Right lobe of liver (tissue), 6 donors: Measurements from ENCODE around the gene CLIP4. TPM values are rescaled to one million over a fixed set of nuclear protein-coding genes. Genes with fewer than 3 reads are reported as not detected.

Experiments used
- ATAC-seq, 4 donors: fragments of 200-7000 bp; cut with Tn5 transposase; one replicate each; pipeline ENCODE4 v1.9.1; 2020; ENCODE audit warnings: mild to moderate bottlenecking in 4 of 4, moderate library complexity in 4 of 4
- DNase-seq, 3 donors: peaks; one replicate each; pipeline ENCODE4 v3.0.0-alpha.2; 2020
- H3K27ac ChIP-seq, 3 donors: fragments of 200-600 bp; one replicate each; pipeline ENCODE4 v1.8.0; 2022
- H3K27me3 ChIP-seq, 2 donors: fragments of 200-600 bp; one replicate each; pipeline ENCODE4 v1.8.0; 2022
- H3K36me3 ChIP-seq, 4 donors: fragments of 200-600 bp; sonication (generic) in 1 of 4; one replicate each; pipeline versions ENCODE4 v1.5.1 to v1.8.0; 2017 to 2022; ENCODE audit warnings: control low read depth in 1 of 4
- H3K4me1 ChIP-seq, 4 donors: fragments of 200-600 bp; sonication (generic) in 1 of 4; one replicate each; pipeline versions ENCODE4 v1.5.1 to v1.8.0; 2017 to 2022; ENCODE audit warnings: control low read depth in 1 of 4
- H3K4me3 ChIP-seq, 3 donors: fragments of 200-600 bp; one replicate each; pipeline ENCODE4 v1.8.0; 2022
- H3K9me3 ChIP-seq, 4 donors: fragments of 200-600 bp; sonication (generic) in 1 of 4; one replicate each; pipeline versions ENCODE4 v1.5.1 to v1.8.0; 2017 to 2022; ENCODE audit warnings: control low read depth in 1 of 4
- POLR2A ChIP-seq: fragments of 450-650 bp; IDR thresholded peaks from one replicate; pipeline ENCODE4 v1.6.1; 2017; ENCODE audit warnings: antibody characterized with exemption, mild to moderate bottlenecking
- WGBS: methylation state at CpG from one replicate; pipeline ENCODE4 v1.1.6; 2018; ENCODE audit warnings: low coverage, low lambda C conversion rate; ENCODE audit not compliant: insufficient coverage; ENCODE audit errors: missing lambda C conversion rate; 5-methylcytosine and 5-hydroxymethylcytosine counted together
- intact Hi-C, 2 donors: fragments of 100-400 bp; cut with DNase I; formaldehyde crosslinking; loops; one replicate each; pipeline versions ENCODE4 v1.11.2 to v1.14.1; 2022
- total RNA-seq, 6 experiments: library from RNA; depleted of rRNA in 2 of 6; stranded (reverse); fragments of >200 nt in 2 of 6; fragmentation: NEBNext Ultra II Directional in 3 of 6; extraction: Animal tissue kit (Norgen Biotek cat#: 25700) in 3 of 6; gene quantifications; one replicate each; pipeline versions ENCODE4 v1.1.0 to v1.2.4, GENCODE V29; 2016 to 2023
- TF ChIP-seq, protein P1 (sequence below), 4 donors: fragments of 200-600 bp in 3 of 4; fragments of 450-650 bp in 1 of 4; IDR thresholded peaks; one replicate each; pipeline versions ENCODE4 v1.5.1 to v1.8.0; 2016 to 2022; ENCODE audit warnings: antibody characterized with exemption in 4 of 4, mild to moderate bottlenecking in 2 of 4
- donor health status: DM: no; HTN: yes; CAD: no.
- donor health status: DM: no; HTN: no; CAD: no.
- donor health status: DM: no; HTN: no; CAD: no.
- donor health status: DM: no; HTN: yes; CAD: no.
- donor health status: DM: no; HTN: yes; CAD: no.

The CLIP4 gene
- total RNA-seq, 6 experiments from 2014 or later: 2.7 to 7.3 (median 5.3) TPM

DNA sequence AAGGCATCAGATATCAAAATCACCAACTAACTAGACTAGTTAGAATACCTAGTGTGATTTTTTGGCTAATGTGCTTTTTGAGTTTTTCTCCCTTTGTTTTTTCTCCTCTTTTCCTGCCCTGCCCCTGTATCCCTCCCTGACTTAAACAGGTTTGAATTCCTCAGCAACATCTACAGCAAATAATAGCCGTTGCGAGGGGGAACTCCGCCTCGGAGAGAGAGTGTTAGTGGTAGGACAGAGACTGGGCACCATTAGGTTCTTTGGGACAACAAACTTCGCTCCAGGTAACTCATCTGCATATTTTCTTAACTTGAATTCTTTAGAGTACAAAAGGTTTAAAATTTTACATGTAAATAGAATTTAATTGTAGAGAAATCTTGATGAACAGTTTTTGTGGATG is 45.0 kb downstream of the CLIP4 start:
- no peak for TF ChIP-seq POLR2A

DNA sequence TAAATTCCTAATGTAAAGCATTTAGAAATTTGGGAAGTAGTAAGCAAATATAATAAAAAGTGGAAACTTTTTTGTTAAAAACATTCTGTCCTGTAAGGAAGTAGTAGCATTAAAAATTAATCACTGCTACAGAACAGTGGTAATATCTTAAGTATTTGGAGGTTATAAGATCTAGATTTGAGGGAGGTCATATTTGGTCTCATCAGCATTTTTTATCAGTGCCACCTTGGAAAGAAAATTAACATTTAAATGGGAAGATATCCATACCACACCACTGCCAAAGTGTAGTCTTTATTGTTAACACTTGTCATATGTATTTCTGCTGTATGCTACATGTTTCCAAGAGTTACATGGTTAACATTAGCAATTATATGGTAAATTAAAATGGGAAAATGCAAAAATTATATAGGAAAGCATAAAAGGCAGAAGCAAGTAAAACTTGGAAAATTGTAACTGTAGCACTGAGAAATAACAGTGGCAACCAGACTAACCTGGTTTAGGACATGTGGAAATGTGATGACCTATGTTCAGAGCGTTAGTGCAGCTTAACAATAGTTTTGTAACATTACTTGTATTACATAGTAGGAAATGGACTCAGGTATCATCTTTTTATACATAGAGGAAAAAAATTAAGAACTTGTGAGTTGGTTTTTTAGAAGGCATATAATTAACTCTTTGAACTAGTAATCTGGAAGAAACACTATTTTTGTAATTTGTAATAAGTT is 47.2 kb downstream of the CLIP4 start:
- Histone ChIP-seq H3K27me3 (no peaks in the 10 kb centered on the region), H3K27ac (no peak overlapping the region), H3K4me1 (peaks cover 0 to 9% (median 0%) of the 10 kb centered on the region in 4 donors), H3K36me3 (peaks cover 0 to 5% (median 0%) of the 10 kb centered on the region in 4 donors), H3K4me3 (no peak overlapping the region), H3K9me3 (no peaks in the 10 kb centered on the region)
- WGBS: 59% methylated on average over 1 of the region's 1 CpG
- ATAC-seq (no peak), DNase-seq (no peak)
- TF ChIP-seq, protein P1, sequence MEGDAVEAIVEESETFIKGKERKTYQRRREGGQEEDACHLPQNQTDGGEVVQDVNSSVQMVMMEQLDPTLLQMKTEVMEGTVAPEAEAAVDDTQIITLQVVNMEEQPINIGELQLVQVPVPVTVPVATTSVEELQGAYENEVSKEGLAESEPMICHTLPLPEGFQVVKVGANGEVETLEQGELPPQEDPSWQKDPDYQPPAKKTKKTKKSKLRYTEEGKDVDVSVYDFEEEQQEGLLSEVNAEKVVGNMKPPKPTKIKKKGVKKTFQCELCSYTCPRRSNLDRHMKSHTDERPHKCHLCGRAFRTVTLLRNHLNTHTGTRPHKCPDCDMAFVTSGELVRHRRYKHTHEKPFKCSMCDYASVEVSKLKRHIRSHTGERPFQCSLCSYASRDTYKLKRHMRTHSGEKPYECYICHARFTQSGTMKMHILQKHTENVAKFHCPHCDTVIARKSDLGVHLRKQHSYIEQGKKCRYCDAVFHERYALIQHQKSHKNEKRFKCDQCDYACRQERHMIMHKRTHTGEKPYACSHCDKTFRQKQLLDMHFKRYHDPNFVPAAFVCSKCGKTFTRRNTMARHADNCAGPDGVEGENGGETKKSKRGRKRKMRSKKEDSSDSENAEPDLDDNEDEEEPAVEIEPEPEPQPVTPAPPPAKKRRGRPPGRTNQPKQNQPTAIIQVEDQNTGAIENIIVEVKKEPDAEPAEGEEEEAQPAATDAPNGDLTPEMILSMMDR (IDR thresholded peaks at IDR 0.05): no peak
- no peak for TF ChIP-seq POLR2A
- intact Hi-C loops: no loop called here

More for the DNA sequence above, 45.0 kb downstream of the CLIP4 start:
- intact Hi-C loops: no loop called here
- H3K36me3 ChIP-seq: peaks cover 0 to 9% (median 0%) of the 10 kb centered on the region in 4 donors
- no peak overlapping the region for H3K27ac ChIP-seq
- H3K4me1 ChIP-seq: peaks cover 0 to under 1% (median 0%) of the 10 kb centered on the region in 4 donors
- no peaks in the 10 kb centered on the region for H3K27me3 ChIP-seq
- no peaks in the 10 kb centered on the region for H3K9me3 ChIP-seq
- no peak overlapping the region for H3K4me3 ChIP-seq
- WGBS: 83% methylated on average over 5 of the region's 5 CpGs
- no peak for ATAC-seq
- no peak for DNase-seq

DNA sequence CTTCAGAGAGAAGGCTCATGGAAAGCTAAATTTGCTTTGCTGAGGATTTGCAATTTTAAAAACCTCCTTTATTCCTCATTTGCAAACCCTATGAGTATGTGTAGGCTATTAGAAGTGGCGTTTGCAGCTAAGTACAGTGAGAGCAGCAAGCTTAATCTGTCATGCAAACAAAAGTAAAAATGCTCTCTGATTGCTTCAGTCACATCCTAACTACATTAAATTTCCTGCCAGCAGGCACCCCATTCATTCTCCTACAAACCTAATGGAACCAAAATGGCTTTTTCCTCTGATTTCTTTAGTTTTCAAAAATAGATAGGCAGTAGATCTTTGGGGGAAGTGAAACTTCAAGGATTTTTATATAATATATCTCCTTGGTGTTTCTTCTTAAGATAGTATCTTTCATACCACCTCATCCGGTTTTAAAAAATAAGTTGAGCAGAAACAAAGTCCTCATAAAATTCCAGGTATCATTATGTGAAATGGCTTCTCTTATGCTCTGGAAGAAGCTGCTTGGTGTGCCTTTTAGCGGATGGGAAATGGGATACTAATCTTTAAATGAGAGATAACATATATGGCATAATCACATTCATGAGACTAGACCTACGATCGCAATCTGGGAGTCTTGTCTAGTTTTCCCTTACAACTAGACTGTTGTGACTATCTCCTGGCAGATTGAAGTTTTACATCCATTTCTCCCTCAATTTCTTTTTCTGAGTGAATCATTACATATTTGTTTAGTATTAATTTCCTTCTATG is 49.1 kb downstream of the CLIP4 start:
- Histone ChIP-seq H3K4me1 (peaks cover 0 to 9% (median 0%) of the 10 kb centered on the region in 4 donors), H3K27ac (no peak overlapping the region), H3K9me3 (no peaks in the 10 kb centered on the region), H3K4me3 (no peak overlapping the region), H3K36me3 (no peaks in the 10 kb centered on the region), H3K27me3 (no peaks in the 10 kb centered on the region)
- intact Hi-C loops: no loop called here
- no peak for ATAC-seq
- 77% methylated on average over 5 of the region's 5 CpGs for WGBS
- no peak for DNase-seq
- TF ChIP-seq POLR2A: no peak
- TF ChIP-seq, protein P1 (IDR thresholded peaks at IDR 0.05): no peak

DNA sequence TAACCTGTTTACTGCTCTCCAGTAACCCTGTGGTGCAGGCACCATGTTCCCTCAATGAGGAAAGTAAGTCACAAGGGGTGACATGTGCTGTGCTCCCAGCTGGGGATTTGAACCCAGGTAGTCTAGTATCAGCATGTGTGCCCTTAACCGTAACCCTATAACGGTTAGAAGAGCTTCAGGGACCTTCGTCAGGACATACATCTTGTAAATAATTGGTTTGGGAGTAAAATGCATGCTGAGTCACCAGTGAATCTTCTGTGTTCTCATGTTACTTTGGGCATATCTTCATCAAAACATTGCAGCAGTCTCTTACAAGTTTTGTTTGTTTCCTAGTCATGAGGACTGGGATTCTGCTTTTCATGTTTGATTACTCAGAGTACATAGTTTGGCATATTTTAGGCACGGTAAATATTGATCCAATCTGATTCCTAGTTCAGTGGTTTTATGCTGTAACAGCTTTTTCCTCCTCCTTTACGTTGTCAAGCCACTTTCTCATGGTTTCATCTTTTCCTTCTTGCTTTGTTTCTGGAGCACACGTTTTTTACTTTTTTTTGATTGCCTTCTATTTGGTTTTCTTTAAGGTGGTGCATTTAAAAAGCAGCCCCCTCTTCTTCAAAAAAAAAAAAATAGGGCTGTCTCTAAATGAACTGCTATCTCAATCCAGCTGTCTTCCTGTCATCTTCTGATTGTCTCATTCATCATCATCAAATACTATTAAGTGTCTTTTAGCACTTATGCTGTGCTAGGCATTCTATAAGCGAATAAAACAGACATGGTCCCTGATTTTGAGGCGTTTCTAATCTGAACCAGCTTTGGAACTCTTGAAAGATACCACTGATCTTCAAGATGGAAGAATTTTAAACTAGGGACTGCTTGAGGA is 50.4 kb downstream of the CLIP4 start:
- intact Hi-C loops: no loop called here

More for the DNA sequence above, 50.4 kb downstream of the CLIP4 start:
- no peak for TF ChIP-seq POLR2A
- TF ChIP-seq, protein P1 (IDR thresholded peaks at IDR 0.05): no peak
- no peak overlapping the region for H3K27ac ChIP-seq
- 33% methylated on average over 8 of the region's 8 CpGs for WGBS
- no peaks in the 10 kb centered on the region for H3K27me3 ChIP-seq
- H3K36me3 ChIP-seq: no peaks in the 10 kb centered on the region
- ATAC-seq (peak; percentile 56 to 90 (median 73)), DNase-seq (no peak)
- no peaks in the 10 kb centered on the region for H3K9me3 ChIP-seq
- peaks cover 0 to 9% (median 0%) of the 10 kb centered on the region in 4 donors for H3K4me1 ChIP-seq
- no peak overlapping the region for H3K4me3 ChIP-seq
